Hepatocyte (in vitro differentiated cells): ENCODE measurements around the gene SHH.

Experiments used
- EZH2 ChIP-seq: fragments of 200-600 bp; sonication (generic); IDR thresholded peaks from 2 replicates; pipeline ENCODE4 v1.6.1; 2016; ENCODE audit warnings: antibody characterized with exemption, mild to moderate bottlenecking, borderline replicate concordance
- EZH2phosphoT487 ChIP-seq: fragments of 200-600 bp; sonication (generic); IDR thresholded peaks from one replicate; pipeline ENCODE4 v1.6.1; 2018; ENCODE audit warnings: antibody characterized with exemption, mild to moderate bottlenecking, low read depth, moderate library complexity; ENCODE audit not compliant: unreplicated experiment, severe bottlenecking
- TF ChIP-seq, protein P1 (sequence below): fragments of 200-600 bp; sonication (generic); IDR thresholded peaks from 2 replicates; pipeline ENCODE4 v1.5.1; 2016; ENCODE audit warnings: antibody characterized with exemption, mild to moderate bottlenecking; ENCODE audit not compliant: poor library complexity

DNA sequence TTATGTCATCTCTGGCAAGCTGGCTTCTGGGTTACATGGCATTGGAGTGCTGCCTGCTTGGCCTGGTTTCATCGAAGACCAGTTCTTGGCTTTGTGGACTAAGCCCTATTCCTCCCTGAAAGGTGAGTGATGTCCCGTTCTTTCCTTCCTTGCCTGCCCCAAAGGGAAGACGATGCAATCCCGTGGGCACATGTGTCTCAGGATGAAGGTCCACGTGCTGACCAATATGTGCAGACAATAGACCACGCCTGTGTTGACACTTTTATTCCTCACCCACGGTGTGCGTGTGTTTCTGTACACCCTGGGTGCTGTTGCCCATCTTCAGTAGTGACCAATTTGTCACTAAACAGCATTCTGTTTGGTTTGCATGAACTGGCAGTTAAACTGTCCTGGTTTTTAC lies 28.6 kb upstream of the SHH start:
- TF ChIP-seq, protein P1, sequence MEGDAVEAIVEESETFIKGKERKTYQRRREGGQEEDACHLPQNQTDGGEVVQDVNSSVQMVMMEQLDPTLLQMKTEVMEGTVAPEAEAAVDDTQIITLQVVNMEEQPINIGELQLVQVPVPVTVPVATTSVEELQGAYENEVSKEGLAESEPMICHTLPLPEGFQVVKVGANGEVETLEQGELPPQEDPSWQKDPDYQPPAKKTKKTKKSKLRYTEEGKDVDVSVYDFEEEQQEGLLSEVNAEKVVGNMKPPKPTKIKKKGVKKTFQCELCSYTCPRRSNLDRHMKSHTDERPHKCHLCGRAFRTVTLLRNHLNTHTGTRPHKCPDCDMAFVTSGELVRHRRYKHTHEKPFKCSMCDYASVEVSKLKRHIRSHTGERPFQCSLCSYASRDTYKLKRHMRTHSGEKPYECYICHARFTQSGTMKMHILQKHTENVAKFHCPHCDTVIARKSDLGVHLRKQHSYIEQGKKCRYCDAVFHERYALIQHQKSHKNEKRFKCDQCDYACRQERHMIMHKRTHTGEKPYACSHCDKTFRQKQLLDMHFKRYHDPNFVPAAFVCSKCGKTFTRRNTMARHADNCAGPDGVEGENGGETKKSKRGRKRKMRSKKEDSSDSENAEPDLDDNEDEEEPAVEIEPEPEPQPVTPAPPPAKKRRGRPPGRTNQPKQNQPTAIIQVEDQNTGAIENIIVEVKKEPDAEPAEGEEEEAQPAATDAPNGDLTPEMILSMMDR = no peak
- TF ChIP-seq EZH2 (no peak), EZH2phosphoT487 (no peak)
